Measurements from ENCODE around the gene USP6. TPM values are rescaled to one million over a fixed set of nuclear protein-coding genes. Genes with fewer than 3 reads are reported as not detected.

USP6 gene
- total RNA-seq, 2 donors from 2014 or later, result 0.13 TPM; not detected in 1

- no peak overlapping the region for H3K27ac ChIP-seq
- peaks cover under 1% of the 10 kb centered on the region for H3K9me3 ChIP-seq
- H3K4me1 ChIP-seq, result no peaks in the 10 kb centered on the region
- no peaks in the 10 kb centered on the region for H3K27me3 ChIP-seq
- H3K4me3 ChIP-seq, result no peak overlapping the region
- no peak overlapping the region for H3K9ac ChIP-seq (ENCODE audit: low read depth in 2 of 2, low read length in 2 of 2)
- DNase-seq, result no peak
- no peaks in the 10 kb centered on the region for H3K36me3 ChIP-seq
- intact Hi-C loops (cut with DNase I), result no loop called here
- TF ChIP-seq CTCF (IDR thresholded peaks at IDR 0.05), result no peak
Observed at GRCh38 chr17:5099271-5099670, 16.6 kb upstream of the USP6 start.

GRCh38 chr17:5100832-5101231, 15.0 kb upstream of the USP6 start:
- no peaks in the 10 kb centered on the region for H3K36me3 ChIP-seq
- H3K4me1 ChIP-seq, result no peaks in the 10 kb centered on the region
- no peak overlapping the region for H3K27ac ChIP-seq
- TF ChIP-seq CTCF (IDR thresholded peaks at IDR 0.05), result no peak
- H3K9me3 ChIP-seq, result no peaks in the 10 kb centered on the region
- DNase-seq, result no peak
- H3K9ac ChIP-seq (ENCODE audit: low read depth in 2 of 2, low read length in 2 of 2), result no peak overlapping the region
- H3K4me3 ChIP-seq, result no peak overlapping the region
- no peaks in the 10 kb centered on the region for H3K27me3 ChIP-seq
- intact Hi-C loops (cut with DNase I), result no loop called here

- Histone ChIP-seq H3K9ac (ENCODE audit: low read depth in 2 of 2, low read length in 2 of 2) (peak overlapping the region in 1 of 2 donors; percentile 84), H3K4me3 (peak overlapping the region; percentile 63)
Observed at GRCh38 chr17:5110816-5111215, 5.0 kb upstream of the USP6 start.

GRCh38 chr17:5111402-5112204, 4.2 kb upstream of the USP6 start, which contains the start of gene ZNF232:
TSS of gene ZNF232 (minus strand) at chr17:5111878. CDS start at chr17:5111822, 56 bp downstream.
- Histone ChIP-seq H3K27ac (peak within 1 kb of the TSS; percentile 60), H3K9me3 (no peaks in the 10 kb centered on the region), H3K4me3 (peak within 1 kb of the TSS; percentile 63), H3K9ac (ENCODE audit: low read depth in 2 of 2, low read length in 2 of 2) (peak within 1 kb of the TSS; percentile 84 to 85), H3K4me1 (no peaks in the 10 kb centered on the region), H3K36me3 (peaks cover 1% of the 10 kb centered on the region), H3K27me3 (peaks cover 10% of the 10 kb centered on the region)
- no peak for TF ChIP-seq CTCF (IDR thresholded peaks at IDR 0.05)
- DNase-seq, result peak; percentile 96
- intact Hi-C loops (cut with DNase I), result loop anchor here (5.0 kb wide), 2 partner anchors 34 to 81 kb away; partner anchors contain the start of genes ZFP3 and ZNF594

More at GRCh38 chr17:5110816-5111215, 5.0 kb upstream of the USP6 start:
- no peak for TF ChIP-seq CTCF (IDR thresholded peaks at IDR 0.05)
- no peaks in the 10 kb centered on the region for H3K9me3 ChIP-seq
- peaks cover 7% of the 10 kb centered on the region for H3K36me3 ChIP-seq
- no peaks in the 10 kb centered on the region for H3K4me1 ChIP-seq
- peaks cover 6% of the 10 kb centered on the region for H3K27me3 ChIP-seq
- no peak overlapping the region for H3K27ac ChIP-seq
- intact Hi-C loops (cut with DNase I), result loop anchor here (5.0 kb wide), 2 partner anchors 34 to 81 kb away; partner anchors contain the start of genes ZFP3 and ZNF594
- DNase-seq, result no peak

- Histone ChIP-seq H3K4me1 (no peaks in the 10 kb centered on the region), H3K9ac (ENCODE audit: low read depth in 2 of 2, low read length in 2 of 2) (no peak overlapping the region), H3K36me3 (no peaks in the 10 kb centered on the region), H3K27me3 (peaks cover 14% of the 10 kb centered on the region), H3K9me3 (no peaks in the 10 kb centered on the region), H3K4me3 (no peak overlapping the region), H3K27ac (no peak overlapping the region)
- DNase-seq, result no peak
- no peak for TF ChIP-seq CTCF (IDR thresholded peaks at IDR 0.05)
- intact Hi-C loops (cut with DNase I), result no loop called here
Observed at GRCh38 chr17:5118219-5118618, 2.4 kb downstream of the USP6 start.

Data from colonic mucosa (tissue), 4 donors.